ENCODE results near the gene ATP23. TPM values are rescaled to one million over a fixed set of nuclear protein-coding genes. Genes with fewer than 3 reads are reported as not detected.

ATP23 gene
- total RNA-seq, 1 donor, result 5.1 TPM

DNA sequence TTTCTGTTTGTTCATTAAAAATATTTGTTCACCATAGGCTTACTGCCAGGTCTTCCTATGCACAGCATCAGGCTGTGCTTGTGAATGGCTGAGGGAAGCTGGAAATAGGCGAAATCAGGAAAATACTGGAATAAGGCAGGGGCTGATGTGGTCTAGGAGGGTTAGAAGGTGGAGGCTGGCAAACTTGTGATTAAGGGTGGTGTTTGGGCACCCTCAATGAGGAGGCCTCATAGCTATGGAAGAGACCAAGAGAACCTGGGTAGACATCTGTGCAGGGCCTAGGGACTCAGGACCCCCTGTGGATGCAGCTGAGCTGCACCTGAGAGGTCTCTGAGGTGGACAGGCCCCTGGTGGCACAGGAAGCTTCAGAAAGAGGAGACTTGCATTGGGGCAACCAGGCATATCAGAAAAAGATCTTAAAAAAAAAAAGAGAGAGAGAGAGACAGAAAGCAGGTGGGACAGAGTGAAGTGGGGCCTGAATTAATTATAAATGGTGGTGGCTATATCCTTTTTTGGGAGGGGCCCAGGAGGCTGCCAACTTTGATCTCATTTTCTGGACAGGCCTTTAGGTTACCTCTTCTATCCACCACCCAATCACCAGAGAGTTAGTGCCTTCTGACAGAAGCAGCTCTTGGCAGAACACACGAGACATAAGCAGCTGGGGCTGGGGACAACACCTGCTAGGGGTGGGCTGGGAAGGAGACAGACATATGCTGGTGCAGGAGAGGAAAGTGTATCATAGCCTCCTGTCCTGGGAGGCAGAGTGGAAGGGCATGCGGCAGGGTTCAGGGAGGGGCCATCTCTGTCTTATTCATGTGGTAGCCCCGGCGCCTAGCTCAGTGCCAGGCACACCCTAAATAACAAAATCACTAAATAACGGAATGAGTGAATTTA, 46.7 kb upstream of the ATP23 start:
- Histone ChIP-seq H3K36me3 (ENCODE audit: insufficient read depth, low read length) (no peaks in the 10 kb centered on the region), H2AFZ (ENCODE audit: low read length) (peak overlapping the region; percentile 83), H3K4me3 (ENCODE audit: insufficient read depth, low read length) (peak overlapping the region; percentile 14), H4K20me1 (ENCODE audit: insufficient read depth, low read length) (no peaks in the 10 kb centered on the region), H3K27me3 (ENCODE audit: insufficient read depth, low read length) (no peaks in the 10 kb centered on the region), H3K4me1 (ENCODE audit: insufficient read depth, low read length) (peaks cover 79% of the 10 kb centered on the region), H3K27ac (ENCODE audit: low read depth, low read length) (peak overlapping the region; percentile 92), H3K79me2 (ENCODE audit: insufficient read depth, low read length) (no peaks in the 10 kb centered on the region), H3K4me2 (ENCODE audit: insufficient read depth, low read length) (peak overlapping the region; percentile 66), H3K9me3 (ENCODE audit: low read depth, low read length) (no peaks in the 10 kb centered on the region)
- TF ChIP-seq, protein P1, sequence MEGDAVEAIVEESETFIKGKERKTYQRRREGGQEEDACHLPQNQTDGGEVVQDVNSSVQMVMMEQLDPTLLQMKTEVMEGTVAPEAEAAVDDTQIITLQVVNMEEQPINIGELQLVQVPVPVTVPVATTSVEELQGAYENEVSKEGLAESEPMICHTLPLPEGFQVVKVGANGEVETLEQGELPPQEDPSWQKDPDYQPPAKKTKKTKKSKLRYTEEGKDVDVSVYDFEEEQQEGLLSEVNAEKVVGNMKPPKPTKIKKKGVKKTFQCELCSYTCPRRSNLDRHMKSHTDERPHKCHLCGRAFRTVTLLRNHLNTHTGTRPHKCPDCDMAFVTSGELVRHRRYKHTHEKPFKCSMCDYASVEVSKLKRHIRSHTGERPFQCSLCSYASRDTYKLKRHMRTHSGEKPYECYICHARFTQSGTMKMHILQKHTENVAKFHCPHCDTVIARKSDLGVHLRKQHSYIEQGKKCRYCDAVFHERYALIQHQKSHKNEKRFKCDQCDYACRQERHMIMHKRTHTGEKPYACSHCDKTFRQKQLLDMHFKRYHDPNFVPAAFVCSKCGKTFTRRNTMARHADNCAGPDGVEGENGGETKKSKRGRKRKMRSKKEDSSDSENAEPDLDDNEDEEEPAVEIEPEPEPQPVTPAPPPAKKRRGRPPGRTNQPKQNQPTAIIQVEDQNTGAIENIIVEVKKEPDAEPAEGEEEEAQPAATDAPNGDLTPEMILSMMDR (IDR thresholded peaks at IDR 0.05; ENCODE audit: extremely low read depth, low read depth, low read length), result no peak
- no peak for DNase-seq (ENCODE audit: insufficient read length, low spot score, missing footprints)

DNA sequence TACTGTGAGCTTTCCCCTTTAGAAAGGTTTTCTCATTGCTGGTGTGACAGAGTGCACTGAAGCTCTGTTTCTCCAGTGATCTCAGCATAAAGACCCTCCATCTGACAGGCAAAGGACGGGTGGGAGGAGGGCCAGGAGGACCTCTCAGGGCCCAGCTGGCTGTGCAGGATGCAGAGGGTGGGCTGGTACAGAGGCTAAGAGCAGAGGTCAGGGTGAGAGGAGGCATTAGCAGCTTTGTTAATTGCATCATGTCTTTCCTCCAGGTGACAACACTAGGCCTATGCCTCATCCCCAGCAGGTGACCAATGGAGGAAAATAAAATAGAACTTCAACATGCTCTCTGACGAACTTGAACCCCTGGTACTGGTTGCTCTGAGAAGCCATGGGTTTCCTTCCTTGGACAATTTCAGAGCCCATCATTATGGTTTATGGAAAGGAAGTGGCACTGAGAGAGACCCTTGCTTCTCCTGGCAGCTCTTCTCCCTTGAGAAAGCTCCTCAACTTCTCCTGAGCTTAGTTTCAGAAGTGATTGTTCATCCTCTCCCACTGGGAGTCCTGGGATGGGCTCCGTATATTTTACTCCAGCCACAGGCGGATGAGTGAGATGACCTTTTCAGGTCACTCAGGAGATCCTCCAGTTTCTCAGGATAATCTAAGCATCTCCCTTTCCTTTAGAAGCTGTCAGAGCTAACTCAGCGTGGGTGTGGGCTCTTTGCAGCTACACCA, 45.8 kb upstream of the ATP23 start:
- peaks cover 70% of the 10 kb centered on the region for H3K4me1 ChIP-seq (ENCODE audit: insufficient read depth, low read length)
- peak overlapping the region; percentile 76 for H2AFZ ChIP-seq (ENCODE audit: low read length)
- H3K9me3 ChIP-seq (ENCODE audit: low read depth, low read length), result no peaks in the 10 kb centered on the region
- TF ChIP-seq, protein P1 (IDR thresholded peaks at IDR 0.05; ENCODE audit: extremely low read depth, low read depth, low read length), result no peak
- DNase-seq (ENCODE audit: insufficient read length, low spot score, missing footprints), result peak; percentile 69
- H3K79me2 ChIP-seq (ENCODE audit: insufficient read depth, low read length), result no peaks in the 10 kb centered on the region
- peak overlapping the region; percentile 92 for H3K27ac ChIP-seq (ENCODE audit: low read depth, low read length)
- peak overlapping the region; percentile 74 for H3K4me3 ChIP-seq (ENCODE audit: insufficient read depth, low read length)
- no peaks in the 10 kb centered on the region for H3K27me3 ChIP-seq (ENCODE audit: insufficient read depth, low read length)
- no peaks in the 10 kb centered on the region for H3K36me3 ChIP-seq (ENCODE audit: insufficient read depth, low read length)
- H4K20me1 ChIP-seq (ENCODE audit: insufficient read depth, low read length), result no peaks in the 10 kb centered on the region
- H3K4me2 ChIP-seq (ENCODE audit: insufficient read depth, low read length), result peak overlapping the region; percentile 84

DNA sequence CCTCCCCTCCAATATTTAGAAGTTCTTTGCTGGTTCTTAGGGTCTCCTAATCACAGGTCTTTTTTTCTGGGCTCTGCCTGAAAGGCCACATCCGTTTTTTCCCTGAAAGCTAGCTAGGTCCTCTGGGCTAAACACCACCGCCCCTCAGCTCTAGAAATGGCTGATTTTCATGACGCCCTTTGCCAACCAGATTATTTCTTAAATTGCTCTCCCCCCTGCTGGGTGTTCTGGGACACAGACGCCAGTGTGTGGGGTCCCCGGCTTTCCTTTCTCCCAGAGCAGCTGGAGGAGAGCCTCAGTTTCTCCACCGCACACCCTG, 45.3 kb upstream of the ATP23 start:
- Histone ChIP-seq H3K79me2 (ENCODE audit: insufficient read depth, low read length) (no peaks in the 10 kb centered on the region), H3K4me2 (ENCODE audit: insufficient read depth, low read length) (peak overlapping the region; percentile 84), H3K4me3 (ENCODE audit: insufficient read depth, low read length) (peak overlapping the region; percentile 74), H2AFZ (ENCODE audit: low read length) (peak overlapping the region; percentile 76), H3K9me3 (ENCODE audit: low read depth, low read length) (no peaks in the 10 kb centered on the region), H4K20me1 (ENCODE audit: insufficient read depth, low read length) (no peaks in the 10 kb centered on the region), H3K27me3 (ENCODE audit: insufficient read depth, low read length) (no peaks in the 10 kb centered on the region), H3K36me3 (ENCODE audit: insufficient read depth, low read length) (no peaks in the 10 kb centered on the region), H3K4me1 (ENCODE audit: insufficient read depth, low read length) (peaks cover 69% of the 10 kb centered on the region), H3K27ac (ENCODE audit: low read depth, low read length) (peak overlapping the region; percentile 87)
- TF ChIP-seq, protein P1 (IDR thresholded peaks at IDR 0.05; ENCODE audit: extremely low read depth, low read depth, low read length), result no peak
- no peak for DNase-seq (ENCODE audit: insufficient read length, low spot score, missing footprints)
